Astrocyte (in vitro differentiated cells and primary cell): ENCODE results near the gene PSMC3IP. TPM values are rescaled to one million over a fixed set of nuclear protein-coding genes. Genes with fewer than 3 reads are reported as not detected.

Experiments used
- DNase-seq: peaks from one replicate; pipeline ENCODE4 v3.0.0-alpha.2; 2010; ENCODE audit warnings: low read depth
- FAIRE-seq: peaks from 2 replicates; lab custom pipeline; 2011; peaks lifted over from hg19 to GRCh38; lab: Jason Lieb, UNC
- H2AFZ ChIP-seq: 2 replicates; pipeline ENCODE4 v1.6.0; 2012; ENCODE audit warnings: low read depth, low read length, inconsistent platforms
- H3K27ac ChIP-seq: 2 replicates; pipeline ENCODE4 v1.5.1; 2011; ENCODE audit warnings: low read depth, low read length, inconsistent platforms
- H3K27me3 ChIP-seq: 2 replicates; pipeline ENCODE4 v1.6.0; 2011; ENCODE audit warnings: low read length, inconsistent platforms; ENCODE audit not compliant: insufficient read depth
- H3K36me3 ChIP-seq: 2 replicates; pipeline ENCODE4 v1.5.1; 2011; ENCODE audit warnings: low read length, inconsistent platforms; ENCODE audit not compliant: insufficient read depth
- H3K4me1 ChIP-seq: 2 replicates; pipeline ENCODE4 v1.5.1; 2011; ENCODE audit warnings: low read length, inconsistent platforms; ENCODE audit not compliant: insufficient read depth
- H3K4me2 ChIP-seq: 2 replicates; pipeline ENCODE4 v1.6.0; 2012; ENCODE audit warnings: low read length, inconsistent platforms
- H3K4me3 ChIP-seq: 2 replicates; pipeline ENCODE4 v1.5.1; 2011; ENCODE audit warnings: low read depth, mild to moderate bottlenecking, low read length, inconsistent platforms; ENCODE audit not compliant: insufficient read depth
- H3K79me2 ChIP-seq: 2 replicates; pipeline ENCODE4 v1.6.0; 2012; ENCODE audit warnings: mild to moderate bottlenecking, low read length, inconsistent platforms; ENCODE audit not compliant: insufficient read depth
- H3K9ac ChIP-seq: 2 replicates; pipeline ENCODE4 v1.6.0; 2012; ENCODE audit warnings: mild to moderate bottlenecking, low read length, inconsistent platforms
- H3K9me3 ChIP-seq: 2 replicates; pipeline ENCODE4 v1.5.1; 2012; ENCODE audit warnings: low read depth, mild to moderate bottlenecking, low read length, inconsistent platforms; ENCODE audit not compliant: insufficient read depth
- H4K20me1 ChIP-seq: 2 replicates; pipeline ENCODE4 v1.6.0; 2012; ENCODE audit warnings: low read length, inconsistent platforms; ENCODE audit not compliant: insufficient read depth
- H3K27ac Mint-ChIP-seq: one replicate; pipeline ENCODE4 v1.8.0; 2021; ENCODE audit warnings: mild to moderate bottlenecking, mixed read lengths; ENCODE audit not compliant: unreplicated experiment
- H3K27me3 Mint-ChIP-seq: one replicate; pipeline ENCODE4 v1.8.0; 2021; ENCODE audit warnings: low read depth, mixed read lengths; ENCODE audit not compliant: unreplicated experiment
- H3K36me3 Mint-ChIP-seq: one replicate; pipeline ENCODE4 v1.8.0; 2021; ENCODE audit warnings: low read depth, mixed read lengths; ENCODE audit not compliant: unreplicated experiment
- H3K4me1 Mint-ChIP-seq: one replicate; pipeline ENCODE4 v1.8.0; 2021; ENCODE audit warnings: low read depth, mixed read lengths; ENCODE audit not compliant: unreplicated experiment
- H3K4me3 Mint-ChIP-seq: one replicate; pipeline ENCODE4 v1.8.0; 2021; ENCODE audit warnings: mild to moderate bottlenecking, moderate library complexity, mixed read lengths; ENCODE audit not compliant: unreplicated experiment
- H3K9me3 Mint-ChIP-seq: one replicate; pipeline ENCODE4 v1.8.0; 2021; ENCODE audit warnings: mild to moderate bottlenecking, mixed read lengths; ENCODE audit not compliant: unreplicated experiment
- CTCF ChIP-seq: IDR thresholded peaks from 2 replicates; pipeline ENCODE4 v1.5.1; 2011; ENCODE audit warnings: low read depth, mild to moderate bottlenecking, inconsistent platforms, low read length, moderate library complexity; ENCODE audit not compliant: insufficient read depth
- EZH2 ChIP-seq: IDR thresholded peaks from 2 replicates; pipeline ENCODE4 v1.6.1; 2012; ENCODE audit warnings: mild to moderate bottlenecking, low read length, inconsistent platforms; ENCODE audit not compliant: insufficient read depth
- total RNA-seq: library from RNA; stranded (reverse); gene quantifications from 2 replicates; pipeline ENCODE4 v1.2.1, GENCODE V29; 2021

Gene PSMC3IP
- total RNA-seq, 1 donor from 2014 or later: 8.7 TPM

- Mint-ChIP-seq H3K4me3 (peak within 1 kb of the TSS; percentile 96), H3K9me3 (no peaks in the 10 kb centered on the region), H3K27ac (peak within 1 kb of the TSS; percentile 81), H3K4me1 (peaks cover 20% of the 10 kb centered on the region), H3K36me3 (peaks cover 23% of the 10 kb centered on the region), H3K27me3 (no peaks in the 10 kb centered on the region)
- Histone ChIP-seq H4K20me1 (peaks cover 24% of the 10 kb centered on the region), H3K4me1 (peaks cover 39% of the 10 kb centered on the region), H3K4me3 (peak within 1 kb of the TSS; percentile 77), H3K27me3 (no peaks in the 10 kb centered on the region), H3K27ac (peak within 1 kb of the TSS; percentile 64), H3K9ac (peak within 1 kb of the TSS; percentile 84), H3K9me3 (no peaks in the 10 kb centered on the region), H3K4me2 (peak within 1 kb of the TSS; percentile 89), H2AFZ (peak within 1 kb of the TSS; percentile 72), H3K36me3 (peaks cover 35% of the 10 kb centered on the region), H3K79me2 (peaks cover 70% of the 10 kb centered on the region)
- no peak for FAIRE-seq
- DNase-seq: peak; percentile 59
- TF ChIP-seq CTCF (no peak), EZH2 (no peak)
Observed at GRCh38 chr17:42566883-42567573, 10.5 kb downstream of the PSMC3IP start, which contains the start of gene MLX. Gene MLX (plus strand): TSS chr17:42567100. CDS start chr17:42567125, 25 bp downstream.

- peaks cover 31% of the 10 kb centered on the region for H3K36me3 ChIP-seq
- peaks cover 22% of the 10 kb centered on the region for H3K4me1 Mint-ChIP-seq
- peaks cover 23% of the 10 kb centered on the region for H3K36me3 Mint-ChIP-seq
- no peaks in the 10 kb centered on the region for H3K27me3 ChIP-seq
- H3K4me3 Mint-ChIP-seq: peak overlapping the region; percentile 96
- peak overlapping the region; percentile 89 for H3K4me2 ChIP-seq
- no peaks in the 10 kb centered on the region for H3K9me3 ChIP-seq
- H3K79me2 ChIP-seq: peaks cover 70% of the 10 kb centered on the region
- peak overlapping the region; percentile 72 for H2AFZ ChIP-seq
- no peak overlapping the region for H3K27ac Mint-ChIP-seq
- H3K9me3 Mint-ChIP-seq: no peaks in the 10 kb centered on the region
- no peaks in the 10 kb centered on the region for H3K27me3 Mint-ChIP-seq
- peak overlapping the region; percentile 84 for H3K9ac ChIP-seq
- H3K4me3 ChIP-seq: peak overlapping the region; percentile 77
- FAIRE-seq (no peak), DNase-seq (no peak)
- peaks cover 37% of the 10 kb centered on the region for H3K4me1 ChIP-seq
- peak overlapping the region; percentile 63 for H3K27ac ChIP-seq
- peaks cover 17% of the 10 kb centered on the region for H4K20me1 ChIP-seq
- no peak for TF ChIP-seq CTCF
- no peak for TF ChIP-seq EZH2
Observed at GRCh38 chr17:42566215-42566882, 11.2 kb downstream of the PSMC3IP start.
